Measurements from ENCODE around the gene ARF4. TPM values are rescaled to one million over a fixed set of nuclear protein-coding genes. Genes with fewer than 3 reads are reported as not detected.

ARF4 gene
- total RNA-seq, 6 donors from 2014 or later, result 39.8 to 153 (median 124) TPM

DNA sequence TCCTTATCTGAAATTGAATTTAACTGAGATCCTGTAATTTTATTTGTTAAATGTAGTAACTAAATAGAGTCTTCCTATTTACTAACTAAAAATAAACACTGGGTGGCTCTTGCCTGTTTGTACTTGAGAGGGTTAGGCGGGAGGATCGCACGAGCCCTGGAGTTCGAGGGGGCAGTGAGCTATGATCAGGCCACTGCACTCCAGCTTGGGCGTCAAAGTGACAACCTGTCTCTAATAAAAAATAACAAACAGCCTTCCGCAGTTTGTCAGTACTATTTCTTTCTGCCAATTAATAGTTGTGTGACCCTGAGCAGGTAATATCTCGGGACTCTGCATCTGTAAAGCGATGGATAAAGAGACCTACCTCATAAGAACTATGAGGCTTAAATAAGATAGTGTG, 41.8 kb downstream of the ARF4 start:
- H3K4me3 ChIP-seq, result peak overlapping the region; percentile 54 to 92 (median 72)
- H3K9me3 ChIP-seq, result no peaks in the 10 kb centered on the region
- ATAC-seq (ENCODE audit: low FRiP score in 2 of 2) (no peak), DNase-seq (no peak)
- H3K27ac ChIP-seq, result peak overlapping the region; percentile 86 to 95 (median 90)
- TF ChIP-seq POLR2AphosphoS5 (IDR thresholded peaks at IDR 0.05), result no peak
- no peak for TF ChIP-seq POLR2A (IDR thresholded peaks at IDR 0.05)
- no peak for TF ChIP-seq EP300 (IDR thresholded peaks at IDR 0.05)
- no peak for TF ChIP-seq CTCF (IDR thresholded peaks at IDR 0.05)
- WGBS, 2 donors, result 33 to 38% methylated on average over 8 of the region's 8 CpGs
- no peaks in the 10 kb centered on the region for H3K27me3 ChIP-seq
- peaks cover 0 to 12% (median 6%) of the 10 kb centered on the region in 4 donors for H3K36me3 ChIP-seq
- H3K4me1 ChIP-seq, result peaks cover 25 to 39% (median 32%) of the 10 kb centered on the region in 4 donors

GRCh38 chr3:57546616-57547015, 50.5 kb downstream of the ARF4 start:
- no peak overlapping the region for H3K4me3 ChIP-seq
- TF ChIP-seq EP300 (IDR thresholded peaks at IDR 0.05) (no peak), POLR2AphosphoS5 (IDR thresholded peaks at IDR 0.05) (no peak), POLR2A (IDR thresholded peaks at IDR 0.05) (no peak), CTCF (IDR thresholded peaks at IDR 0.05) (no peak)
- no peaks in the 10 kb centered on the region for H3K9me3 ChIP-seq
- no peaks in the 10 kb centered on the region for H3K36me3 ChIP-seq
- DNase-seq (no peak), ATAC-seq (ENCODE audit: low FRiP score in 2 of 2) (no peak)
- 100% methylated on average over 1 of the region's 1 CpG for WGBS, 2 donors
- no peaks in the 10 kb centered on the region for H3K27me3 ChIP-seq
- peaks cover 6 to 12% (median 8%) of the 10 kb centered on the region in 4 donors for H3K4me1 ChIP-seq
- no peak overlapping the region for H3K27ac ChIP-seq

DNA sequence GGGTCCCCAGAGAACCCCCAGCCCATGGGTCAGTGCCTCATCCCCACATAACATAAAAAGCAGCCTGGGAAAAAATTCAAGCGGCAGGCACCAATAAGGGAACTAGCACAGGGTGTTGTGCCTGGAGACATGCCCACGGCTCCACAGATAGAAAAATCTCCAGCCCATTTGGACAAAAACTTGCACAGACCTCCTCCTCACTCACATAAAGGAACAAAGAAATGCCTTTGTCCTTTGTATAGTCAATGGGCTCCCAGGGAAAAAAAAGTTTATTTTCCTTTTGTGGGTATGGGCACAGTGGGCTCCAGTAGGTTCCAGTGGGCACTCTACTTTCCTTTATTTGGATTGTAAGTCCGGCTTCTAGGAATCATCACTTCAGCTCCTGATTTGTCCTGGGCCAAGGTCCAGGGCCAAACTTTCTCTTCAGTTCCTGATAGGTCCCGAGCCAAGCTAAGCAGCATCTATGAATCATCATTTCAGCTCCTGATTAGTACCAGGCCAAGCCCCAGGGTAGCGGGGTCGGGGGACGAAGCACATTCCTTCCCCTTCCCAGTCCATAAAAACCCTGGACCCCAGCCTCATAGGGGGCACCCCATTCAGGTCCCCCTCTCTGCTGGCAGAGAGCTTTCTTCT, 51.4 kb downstream of the ARF4 start:
- Histone ChIP-seq H3K36me3 (no peaks in the 10 kb centered on the region), H3K27me3 (no peaks in the 10 kb centered on the region), H3K4me1 (peaks cover 6 to 12% (median 8%) of the 10 kb centered on the region in 4 donors), H3K4me3 (no peak overlapping the region), H3K9me3 (no peaks in the 10 kb centered on the region), H3K27ac (no peak overlapping the region)
- no peak for TF ChIP-seq POLR2AphosphoS5 (IDR thresholded peaks at IDR 0.05)
- no peak for DNase-seq
- 88 to 92% methylated on average over 7 of the region's 7 CpGs for WGBS, 2 donors
- peak in 1 of 2 donors; percentile 54 for ATAC-seq (ENCODE audit: low FRiP score in 2 of 2)

DNA sequence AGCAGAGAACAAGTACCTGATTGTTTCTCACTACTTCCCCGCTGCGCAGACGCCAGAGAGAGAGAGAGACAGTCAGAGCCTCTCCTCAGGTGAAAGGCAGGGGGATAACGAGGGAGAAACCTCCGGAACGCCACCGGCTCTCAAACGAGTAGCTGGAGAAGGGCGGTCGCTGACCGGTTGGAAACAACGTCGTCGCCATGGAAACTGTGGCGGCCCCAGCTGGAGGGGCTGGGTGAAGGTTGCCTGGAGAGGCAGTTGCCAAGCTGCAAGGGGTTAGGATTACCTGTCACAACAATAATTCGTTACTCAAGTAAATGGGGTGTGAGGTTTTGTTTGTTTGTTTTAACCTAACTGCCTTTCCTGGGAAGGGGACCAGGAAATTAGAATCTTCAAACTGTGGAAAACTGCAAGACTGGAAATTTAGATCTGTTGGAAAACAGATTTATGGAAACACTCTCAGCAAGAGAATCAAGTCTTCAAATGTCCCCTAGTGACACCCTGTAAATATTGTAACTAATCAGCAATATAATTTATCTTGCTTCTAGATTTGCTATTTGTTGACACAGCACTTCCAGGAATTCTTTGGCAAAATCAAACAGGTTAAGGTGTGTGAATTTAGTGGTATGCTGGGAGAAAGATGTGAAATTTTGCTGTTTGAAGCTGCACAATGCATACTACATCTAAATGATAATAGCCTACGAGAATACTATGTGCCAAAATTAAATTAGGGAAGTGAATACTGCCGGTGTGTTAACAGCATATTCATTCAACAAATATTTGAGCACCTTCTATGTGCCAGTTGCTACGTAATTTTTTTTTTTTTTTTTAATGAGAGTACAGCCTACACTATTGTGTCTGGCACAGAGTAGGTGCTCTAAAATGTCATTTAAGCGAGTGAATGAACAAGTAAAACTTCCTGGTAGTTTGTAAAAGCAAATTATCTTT, 52.7 kb downstream of the ARF4 start, which contains the start of gene DNAH12:
TSS of gene DNAH12 (minus strand) at position 164 of the 945 bp plus-strand sequence. CDS start 1,474 bp downstream, outside the sequence.
- DNase-seq, result peak; percentile 40 to 52

More for the DNA sequence above, 52.7 kb downstream of the ARF4 start, which contains the start of gene DNAH12:
- 6 to 10% methylated on average over 20 of the region's 20 CpGs for WGBS, 2 donors
- TF ChIP-seq POLR2AphosphoS5 (IDR thresholded peaks at IDR 0.05) (no peak), EP300 (IDR thresholded peaks at IDR 0.05) (no peak), POLR2A (IDR thresholded peaks at IDR 0.05) (no peak), CTCF (IDR thresholded peaks at IDR 0.05) (no peak)
- Histone ChIP-seq H3K9me3 (no peaks in the 10 kb centered on the region), H3K27me3 (no peaks in the 10 kb centered on the region), H3K4me1 (peaks cover 6 to 12% (median 8%) of the 10 kb centered on the region in 4 donors), H3K27ac (no peak within 1 kb of the TSS), H3K4me3 (peak within 1 kb of the TSS in 3 of 4 donors; percentile 17 to 37 (median 21)), H3K36me3 (no peaks in the 10 kb centered on the region)
- peak in 1 of 2 donors; percentile 74 for ATAC-seq (ENCODE audit: low FRiP score in 2 of 2)
